Measurements from ENCODE around the gene SLC22A2.

DNA sequence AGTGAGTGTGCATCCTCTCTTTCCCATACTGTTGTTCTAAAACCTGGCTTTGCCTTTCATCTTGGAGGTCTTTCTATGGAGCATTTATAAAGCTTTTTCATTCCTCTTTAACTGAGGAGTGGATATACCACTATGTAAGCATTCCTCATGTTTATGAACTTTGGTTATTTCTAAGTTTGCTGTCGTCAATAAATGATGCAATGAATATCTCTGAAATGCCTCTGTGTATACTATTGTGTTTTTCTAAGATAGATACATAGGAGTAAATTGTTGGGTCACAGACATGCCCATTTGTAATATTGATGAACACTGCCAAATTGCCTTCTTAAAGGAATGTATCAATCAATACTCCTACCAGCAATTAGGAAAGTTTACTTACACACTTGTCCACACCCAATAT, 53.9 kb downstream of the SLC22A2 start:
- no peak for TF ChIP-seq YY1 (IDR thresholded peaks at IDR 0.05; ENCODE audit: low read depth)
- no peak for TF ChIP-seq EP300 (IDR thresholded peaks at IDR 0.05; ENCODE audit: borderline replicate concordance)
- TF ChIP-seq TAF1 (IDR thresholded peaks at IDR 0.05; ENCODE audit: low read depth), result no peak
- no peak for TF ChIP-seq REST (IDR thresholded peaks at IDR 0.05; ENCODE audit: low read depth)
- TF ChIP-seq MAX (IDR thresholded peaks at IDR 0.05), result no peak
- TF ChIP-seq, protein P1, sequence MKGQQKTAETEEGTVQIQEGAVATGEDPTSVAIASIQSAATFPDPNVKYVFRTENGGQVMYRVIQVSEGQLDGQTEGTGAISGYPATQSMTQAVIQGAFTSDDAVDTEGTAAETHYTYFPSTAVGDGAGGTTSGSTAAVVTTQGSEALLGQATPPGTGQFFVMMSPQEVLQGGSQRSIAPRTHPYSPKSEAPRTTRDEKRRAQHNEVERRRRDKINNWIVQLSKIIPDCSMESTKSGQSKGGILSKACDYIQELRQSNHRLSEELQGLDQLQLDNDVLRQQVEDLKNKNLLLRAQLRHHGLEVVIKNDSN (IDR thresholded peaks at IDR 0.05), result no peak
- no peak for TF ChIP-seq CREB1 (IDR thresholded peaks at IDR 0.05; ENCODE audit: low read depth)
- TF ChIP-seq NFIC (IDR thresholded peaks at IDR 0.05), result no peak

Data from Ishikawa (cell line).